Thymus (tissue), 14 donors: ENCODE data around the gene TRMO. TPM values are rescaled to one million over a fixed set of nuclear protein-coding genes. Genes with fewer than 3 reads are reported as not detected.

Source experiments
- DNase-seq, 9 donors: peaks; one replicate each; pipeline ENCODE4 v3.0.0-alpha.2; 2013; ENCODE audit warnings: low spot score in 9 of 9, low read depth in 6 of 9, missing footprints in 1 of 9
- H3K27ac ChIP-seq, 2 donors: one replicate each; pipeline ENCODE4 v1.5.1; 2013; ENCODE audit warnings: control low read depth in 1 of 2, low read depth in 1 of 2, low read length in 1 of 2, mild to moderate bottlenecking in 1 of 2, moderate library complexity in 1 of 2
- H3K27me3 ChIP-seq, 2 donors: one replicate each; pipeline ENCODE4 v1.5.1; 2013; ENCODE audit warnings: low read length in 1 of 2; ENCODE audit not compliant: control insufficient read depth in 2 of 2, insufficient read depth in 1 of 2
- H3K36me3 ChIP-seq, 2 donors: one replicate each; pipeline ENCODE4 v1.5.1; 2013; ENCODE audit warnings: low read length in 1 of 2, mild to moderate bottlenecking in 1 of 2, moderate library complexity in 1 of 2; ENCODE audit not compliant: control insufficient read depth in 2 of 2, insufficient read depth in 2 of 2
- H3K4me1 ChIP-seq, 2 donors: one replicate each; pipeline ENCODE4 v1.5.1; 2013; ENCODE audit warnings: low read length in 2 of 2; ENCODE audit not compliant: control insufficient read depth in 2 of 2, insufficient read depth in 2 of 2
- H3K4me3 ChIP-seq, 2 donors: one replicate each; pipeline ENCODE4 v1.5.1; 2013; ENCODE audit warnings: low read length in 2 of 2, control low read depth in 1 of 2, mild to moderate bottlenecking in 1 of 2
- H3K9me3 ChIP-seq, 2 donors: one replicate each; pipeline ENCODE4 v1.5.1; 2013; ENCODE audit warnings: low read length in 1 of 2, mild to moderate bottlenecking in 1 of 2; ENCODE audit not compliant: control insufficient read depth in 2 of 2, insufficient read depth in 1 of 2
- WGBS: extraction: QIAGEN DNeasy Blood & Tissue Kit; methylation state at CpG from one replicate; pipeline ENCODE4 v1.1.7; 2013; 5-methylcytosine and 5-hydroxymethylcytosine counted together
- long read RNA-seq, 10 donors: transcript quantifications; one replicate each; lab custom pipeline, GENCODE V29; 2026
- polyA plus RNA-seq: library from polyadenylated mRNA; stranded (reverse); fragments of 200-250 nt; gene quantifications from one replicate; pipeline ENCODE4 v1.2.3, GENCODE V29; 2013
- total RNA-seq: library from RNA; stranded (reverse); fragments of 120-200 nt; gene quantifications from one replicate; pipeline ENCODE4 v1.2.4, GENCODE V29; 2013
- donor health status: healthy.

TRMO gene, protein sequence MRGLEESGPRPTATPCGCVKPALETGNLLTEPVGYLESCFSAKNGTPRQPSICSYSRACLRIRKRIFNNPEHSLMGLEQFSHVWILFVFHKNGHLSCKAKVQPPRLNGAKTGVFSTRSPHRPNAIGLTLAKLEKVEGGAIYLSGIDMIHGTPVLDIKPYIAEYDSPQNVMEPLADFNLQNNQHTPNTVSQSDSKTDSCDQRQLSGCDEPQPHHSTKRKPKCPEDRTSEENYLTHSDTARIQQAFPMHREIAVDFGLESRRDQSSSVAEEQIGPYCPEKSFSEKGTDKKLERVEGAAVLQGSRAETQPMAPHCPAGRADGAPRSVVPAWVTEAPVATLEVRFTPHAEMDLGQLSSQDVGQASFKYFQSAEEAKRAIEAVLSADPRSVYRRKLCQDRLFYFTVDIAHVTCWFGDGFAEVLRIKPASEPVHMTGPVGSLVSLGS
- total RNA-seq (28.5 TPM), polyA plus RNA-seq (19.8 TPM)
- long read RNA-seq, donor 1, partial matches to known transcripts: 0 of 1 reads
- long read RNA-seq, donor 1, other reads (novel, unspliced or antisense): 0 of 1 reads
- long read RNA-seq, donor 2: 0 reads
- long read RNA-seq, donor 3, partial matches to known transcripts: 1,190 of 1,233 reads
- long read RNA-seq, donor 3, other reads (novel, unspliced or antisense): 39 of 1,233 reads
- long read RNA-seq, donor 4, partial matches to known transcripts: 0 of 1 reads
- long read RNA-seq, donor 4, other reads (novel, unspliced or antisense): 0 of 1 reads
- long read RNA-seq, donor 5, partial matches to known transcripts: 7 of 16 reads
- long read RNA-seq, donor 5, other reads (novel, unspliced or antisense): 0 of 16 reads
- long read RNA-seq, donor 6, partial matches to known transcripts: 0 of 5 reads
- long read RNA-seq, donor 6, other reads (novel, unspliced or antisense): 0 of 5 reads
- long read RNA-seq, donor 7, partial matches to known transcripts: 0 of 4 reads
- long read RNA-seq, donor 7, other reads (novel, unspliced or antisense): 0 of 4 reads
- long read RNA-seq, donor 8, partial matches to known transcripts: 0 of 2 reads
- long read RNA-seq, donor 8, other reads (novel, unspliced or antisense): 0 of 2 reads
- long read RNA-seq, donor 9, partial matches to known transcripts: 0 of 2 reads
- long read RNA-seq, donor 9, other reads (novel, unspliced or antisense): 0 of 2 reads
- long read RNA-seq, donor 10, partial matches to known transcripts: 0 of 2 reads
- long read RNA-seq, donor 10, other reads (novel, unspliced or antisense): 0 of 2 reads

DNA sequence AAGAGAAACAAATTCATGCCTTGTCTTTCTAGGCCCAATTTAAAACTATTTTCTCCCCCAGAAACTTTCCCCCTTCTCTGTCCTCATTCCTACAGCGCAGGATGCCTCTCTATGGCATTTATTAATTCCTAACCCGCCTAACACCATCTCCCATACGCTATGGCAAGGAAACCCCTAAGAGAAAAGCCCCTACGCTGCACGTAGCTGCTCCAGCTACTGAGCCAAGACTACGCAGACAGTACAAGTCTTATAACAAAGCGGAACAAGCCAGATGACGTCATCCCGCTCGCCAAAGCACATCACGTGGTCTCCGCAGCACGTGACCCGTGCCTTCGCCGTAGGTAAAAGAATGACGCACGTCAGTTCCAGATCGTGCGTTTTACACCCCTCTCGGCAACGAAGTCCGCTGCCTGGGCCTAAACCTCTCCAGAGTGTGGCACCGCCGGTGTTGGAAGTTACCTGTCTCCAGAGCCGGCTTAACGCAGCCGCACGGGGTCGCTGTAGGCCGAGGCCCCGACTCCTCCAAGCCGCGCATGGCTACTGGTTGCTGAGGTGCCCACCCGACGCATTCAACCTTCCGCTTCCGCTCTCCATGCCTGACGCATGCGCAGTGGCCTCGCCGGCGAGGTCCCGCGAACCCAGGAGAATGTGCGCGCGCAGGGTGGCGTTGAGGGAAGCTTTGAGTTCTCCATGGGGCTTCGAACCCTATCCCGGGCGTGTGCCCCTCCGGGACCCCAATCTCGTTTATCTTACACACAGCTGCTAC is at the start of gene TRMO:
Gene TRMO, minus strand, starts transcription at position 542 of the 766 bp plus-strand sequence. Its CDS starts 7 bp downstream, at position 535.
- H3K36me3 ChIP-seq: peaks cover 0 to 1% of the 10 kb centered on the region in 2 donors
- peak within 1 kb of the TSS; percentile 67 to 84 for H3K4me3 ChIP-seq
- no peaks in the 10 kb centered on the region for H3K27me3 ChIP-seq
- peaks cover 9 to 10% of the 10 kb centered on the region in 2 donors for H3K4me1 ChIP-seq
- peak; percentile 97 to 100 (median 99) for DNase-seq
- under 1% methylated on average over 54 of the region's 54 CpGs for WGBS
- no peaks in the 10 kb centered on the region for H3K9me3 ChIP-seq
- H3K27ac ChIP-seq: peak within 1 kb of the TSS; percentile 98 to 100

DNA sequence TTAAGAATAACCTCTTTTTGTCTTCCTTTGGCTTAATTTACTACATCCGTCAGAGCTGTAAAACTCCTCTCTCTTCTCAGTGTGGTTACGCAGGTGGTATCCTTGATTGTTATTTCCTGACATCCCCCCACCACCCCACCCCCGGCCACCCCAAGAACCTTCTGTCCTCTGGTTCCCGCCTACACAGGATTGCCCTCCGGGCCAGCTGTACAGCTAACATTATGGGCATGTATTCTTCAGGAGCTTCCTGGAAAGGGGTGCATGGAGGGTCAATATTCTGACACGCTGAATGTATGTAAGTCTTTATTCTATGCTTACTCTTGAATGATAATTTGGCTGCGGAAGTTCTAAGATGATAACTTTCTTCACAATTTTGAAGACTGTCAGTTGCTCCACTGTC is 47.9 kb upstream of the TRMO start:
- peak overlapping the region; percentile 54 to 59 for H3K4me3 ChIP-seq
- DNase-seq: peak in 5 of 9 donors; percentile 54 to 84 (median 63)
- WGBS: 8% methylated on average over 7 of the region's 7 CpGs

DNA sequence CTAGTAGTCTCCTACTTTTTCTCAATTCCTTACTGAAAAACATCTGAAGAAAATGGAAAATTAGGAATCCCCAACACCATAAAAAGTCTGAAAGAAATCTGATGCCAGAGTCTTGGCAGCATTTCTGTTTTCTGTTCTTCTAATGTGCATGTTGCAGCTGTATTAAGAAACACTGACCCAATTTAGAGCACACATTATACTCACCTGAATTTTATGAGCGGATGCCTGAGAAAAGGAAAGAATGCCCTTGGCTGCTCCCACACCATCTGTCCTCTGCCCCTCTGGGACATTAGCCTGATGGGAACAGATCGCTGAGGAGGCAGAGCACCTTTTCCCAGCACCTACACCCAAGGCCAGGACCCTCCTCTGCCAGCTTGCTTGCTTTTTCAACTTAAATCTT is 46.7 kb upstream of the TRMO start:
- DNase-seq: no peak
- peak overlapping the region; percentile 10 to 93 for H3K27ac ChIP-seq
- H3K36me3 ChIP-seq: no peaks in the 10 kb centered on the region
- H3K4me3 ChIP-seq: no peak overlapping the region
- H3K9me3 ChIP-seq: peaks cover 0 to under 1% of the 10 kb centered on the region in 2 donors
- H3K27me3 ChIP-seq: no peaks in the 10 kb centered on the region
- peaks cover 5 to 37% of the 10 kb centered on the region in 2 donors for H3K4me1 ChIP-seq
- 90% methylated on average over 2 of the region's 2 CpGs for WGBS

More for the DNA sequence above, 47.9 kb upstream of the TRMO start:
- Histone ChIP-seq H3K4me1 (peaks cover 5 to 37% of the 10 kb centered on the region in 2 donors), H3K27ac (peak overlapping the region; percentile 76 to 93), H3K36me3 (no peaks in the 10 kb centered on the region), H3K27me3 (no peaks in the 10 kb centered on the region), H3K9me3 (peaks cover 0 to 4% of the 10 kb centered on the region in 2 donors)

DNA sequence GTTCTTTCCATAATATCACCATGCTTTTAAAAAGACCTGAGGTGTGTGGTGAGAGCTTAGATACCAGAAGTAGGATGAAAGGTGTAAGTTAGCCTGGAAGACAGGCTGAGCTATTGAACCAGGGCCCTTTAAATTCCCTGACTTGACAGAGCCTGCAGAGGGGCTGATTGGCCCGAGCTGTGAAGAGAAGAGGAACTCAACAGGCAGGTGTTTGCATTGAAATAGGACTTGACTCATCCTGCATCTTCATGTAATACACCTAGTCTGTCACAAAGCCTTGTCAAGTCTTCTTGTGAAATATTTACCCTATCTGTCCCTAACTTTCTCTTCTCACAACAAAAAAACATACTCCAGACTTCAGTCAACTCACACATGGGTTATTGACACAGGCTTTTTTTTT is 44.2 kb upstream of the TRMO start:
- Histone ChIP-seq H3K4me3 (no peak overlapping the region), H3K27me3 (no peaks in the 10 kb centered on the region), H3K9me3 (no peaks in the 10 kb centered on the region), H3K36me3 (no peaks in the 10 kb centered on the region), H3K27ac (peak overlapping the region in 1 of 2 donors; percentile 16), H3K4me1 (peaks cover 5 to 30% of the 10 kb centered on the region in 2 donors)
- peak in 2 of 9 donors; percentile 48 to 72 for DNase-seq
- 6% methylated on average over 1 of the region's 1 CpG for whole genome bisulfite sequencing

DNA sequence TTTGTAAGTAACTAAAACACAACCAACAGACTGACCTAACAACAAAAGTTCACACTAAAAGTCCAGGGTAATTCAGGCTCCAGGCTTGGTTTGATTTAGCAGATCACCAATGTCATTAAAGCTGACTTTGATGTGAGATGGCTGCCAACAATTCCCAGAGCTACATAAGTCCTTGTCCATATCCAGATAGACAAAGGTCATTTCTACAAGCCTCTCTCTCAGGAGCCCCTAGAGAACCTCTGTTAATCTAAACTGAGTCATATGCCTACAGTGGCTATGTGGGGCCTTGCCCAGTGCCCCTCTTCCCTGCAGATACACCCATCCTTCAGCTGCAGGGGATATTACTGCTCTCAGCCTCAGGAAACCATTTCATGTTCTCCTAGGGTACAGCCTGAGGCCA is 42.6 kb upstream of the TRMO start:
- DNase-seq: no peak
- no peak overlapping the region for H3K27ac ChIP-seq
- H3K36me3 ChIP-seq: no peaks in the 10 kb centered on the region
- no peaks in the 10 kb centered on the region for H3K9me3 ChIP-seq
- H3K4me1 ChIP-seq: peaks cover 5 to 20% of the 10 kb centered on the region in 2 donors
- no peaks in the 10 kb centered on the region for H3K27me3 ChIP-seq
- no peak overlapping the region for H3K4me3 ChIP-seq

DNA sequence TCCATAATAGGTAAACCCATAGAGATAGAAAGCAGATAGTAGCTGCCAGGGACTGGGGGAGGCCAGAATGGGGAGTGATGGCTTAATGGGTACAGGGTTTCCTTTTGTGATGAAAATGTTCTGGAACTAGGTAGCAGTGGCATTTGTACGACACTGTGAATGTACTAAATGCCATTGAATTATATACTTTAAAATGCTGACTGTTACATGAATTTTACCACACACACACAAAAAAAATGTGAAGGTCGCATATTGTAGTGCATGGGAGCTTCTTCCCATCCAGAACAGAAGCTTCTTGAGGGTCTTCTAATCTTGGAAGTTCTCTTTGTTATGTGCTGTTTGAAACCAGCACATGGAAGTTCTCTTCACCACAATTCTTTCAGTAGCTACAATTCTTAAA is 40.9 kb upstream of the TRMO start:
- WGBS: 94% methylated on average over 2 of the region's 2 CpGs
- Histone ChIP-seq H3K27ac (no peak overlapping the region), H3K4me3 (no peak overlapping the region), H3K27me3 (no peaks in the 10 kb centered on the region), H3K36me3 (no peaks in the 10 kb centered on the region), H3K4me1 (peaks cover 0 to 12% of the 10 kb centered on the region in 2 donors), H3K9me3 (no peaks in the 10 kb centered on the region)
- no peak for DNase-seq

DNA sequence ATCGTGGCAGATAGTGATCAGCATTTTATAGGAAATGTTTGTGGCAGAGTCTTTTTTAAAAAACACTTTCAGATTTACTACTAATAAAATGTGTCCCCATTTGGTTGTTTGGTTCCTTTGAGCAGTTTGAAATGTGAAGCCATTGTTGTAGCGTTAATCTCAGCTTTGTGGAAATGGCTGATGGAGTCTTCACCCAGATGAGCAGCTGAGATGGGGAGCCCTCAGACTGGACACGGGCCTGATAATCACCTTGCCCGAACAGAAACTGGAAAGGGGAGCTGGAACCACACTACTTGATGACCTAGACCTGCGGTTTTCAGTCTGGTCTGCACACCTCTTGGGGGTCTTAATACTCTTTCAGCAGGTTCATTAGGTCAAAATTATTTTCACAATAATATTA is 40.3 kb upstream of the TRMO start:
- H3K4me3 ChIP-seq: no peak overlapping the region
- WGBS: 97% methylated on average over 5 of the region's 5 CpGs

DNA sequence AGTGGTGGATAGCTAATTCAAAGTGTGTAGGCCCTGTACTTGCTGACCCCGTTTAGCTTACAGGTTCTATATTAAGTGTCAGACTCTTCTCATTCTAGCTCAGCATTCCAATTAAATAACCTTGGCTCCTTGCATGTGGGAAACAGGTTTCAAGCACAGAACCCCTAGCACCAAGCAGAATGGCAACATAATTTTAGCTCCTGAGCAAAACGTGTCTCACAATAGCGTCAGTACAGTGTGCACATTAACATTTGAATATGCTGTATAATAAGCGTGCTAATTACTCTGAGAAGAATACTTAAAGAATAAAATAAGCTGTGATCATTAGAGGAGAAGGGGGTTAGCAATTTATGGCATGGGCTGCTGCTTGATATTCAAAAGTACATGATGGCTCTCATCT is 39.8 kb upstream of the TRMO start:
- Histone ChIP-seq H3K9me3 (no peaks in the 10 kb centered on the region), H3K4me3 (no peak overlapping the region), H3K4me1 (peaks cover 0 to 10% of the 10 kb centered on the region in 2 donors), H3K36me3 (no peaks in the 10 kb centered on the region), H3K27me3 (no peaks in the 10 kb centered on the region), H3K27ac (no peak overlapping the region)
- no peak for DNase-seq
- WGBS: 95% methylated on average over 4 of the region's 4 CpGs

More for the DNA sequence above, 40.3 kb upstream of the TRMO start:
- Histone ChIP-seq H3K27me3 (no peaks in the 10 kb centered on the region), H3K9me3 (no peaks in the 10 kb centered on the region), H3K4me1 (peaks cover 0 to 12% of the 10 kb centered on the region in 2 donors), H3K27ac (no peak overlapping the region), H3K36me3 (no peaks in the 10 kb centered on the region)
- no peak for DNase-seq
